GM12878 (cell line): ENCODE results near the gene RBM4B. TPM values are rescaled to one million over a fixed set of nuclear protein-coding genes. Genes with fewer than 3 reads are reported as not detected.

Experiments used
- CEBPB ChIP-seq, 2 experiments: fragments of 150-350 bp in 1 of 2; IDR thresholded peaks; 2 replicates each; pipeline ENCODE4 v1.6.1; 2012 to 2014; ENCODE audit warnings: low read depth in 2 of 2, low read length in 2 of 2, borderline replicate concordance in 1 of 2, inconsistent platforms in 1 of 2
- HCFC1 ChIP-seq: fragments of 150-350 bp; IDR thresholded peaks from 2 replicates; pipeline ENCODE4 v1.6.1; 2014; ENCODE audit warnings: low read length
- HDAC6 ChIP-seq: fragments of 200-600 bp; sonication (generic); IDR thresholded peaks from one replicate; pipeline ENCODE4 v1.8.0; 2017; ENCODE audit warnings: antibody characterized with exemption; ENCODE audit not compliant: unreplicated experiment
- MTA2 ChIP-seq: fragments of 450-650 bp; IDR thresholded peaks from 2 replicates; pipeline ENCODE4 v1.6.1; 2016; ENCODE audit warnings: low read depth, mild to moderate bottlenecking, moderate library complexity
- MTA3 ChIP-seq: IDR thresholded peaks from 2 replicates; pipeline ENCODE4 v1.6.1; 2012; ENCODE audit warnings: low read length, inconsistent platforms, borderline replicate concordance
- NFYB ChIP-seq: IDR thresholded peaks from 2 replicates; pipeline ENCODE4 v1.6.1; 2011; ENCODE audit warnings: low read depth, mild to moderate bottlenecking, low read length, improper control_type of control experiment, moderate library complexity; ENCODE audit not compliant: insufficient read depth
- NR2C1 ChIP-seq: fragments of 450-650 bp; IDR thresholded peaks from 2 replicates; pipeline ENCODE4 v1.6.1; 2017; ENCODE audit warnings: antibody characterized with exemption, mild to moderate bottlenecking, moderate library complexity
- NR2F1 ChIP-seq: fragments of 450-650 bp; conservative IDR thresholded peaks from 2 replicates; pipeline ENCODE4 v1.6.1; 2017; ENCODE audit warnings: mild to moderate bottlenecking
- RELA ChIP-seq: fragments of 450-650 bp; IDR thresholded peaks from 2 replicates; pipeline ENCODE4 v1.8.0; 2014; ENCODE audit warnings: borderline replicate concordance; ENCODE audit not compliant: partially characterized antibody
- SIN3A ChIP-seq: IDR thresholded peaks from 2 replicates; pipeline ENCODE4 v1.6.1; 2012; ENCODE audit warnings: low read depth, low read length, improper control_type of control experiment
- SPI1 ChIP-seq: IDR thresholded peaks from 2 replicates; pipeline ENCODE4 v1.6.1; 2011; ENCODE audit warnings: low read depth, mild to moderate bottlenecking, low read length, moderate library complexity, borderline replicate concordance; ENCODE audit not compliant: insufficient read depth
- STAT1 ChIP-seq: fragments of 450-650 bp; conservative IDR thresholded peaks from 2 replicates; pipeline ENCODE4 v1.6.1; 2014; ENCODE audit warnings: antibody characterized with exemption, mild to moderate bottlenecking
- ZBED1 ChIP-seq: IDR thresholded peaks from 2 replicates; pipeline ENCODE4 v1.6.1; 2016; ENCODE audit warnings: borderline replicate concordance
- polyA plus RNA-seq, 11 experiments: library from polyadenylated mRNA; depleted of rRNA in 4 of 11; unstranded in 6 of 11; stranded (reverse) in 5 of 11; fragments of >200 nt; fragmentation: Nextera tagmentation in 4 of 11; fragmentation: Illumina TruSeq in 1 of 11; extraction: Ambion mirVana in 4 of 11; extraction: Trizol in 1 of 11; gene quantifications; 1 replicate in 1 of 11; 2 replicates in 10 of 11; pipeline versions ENCODE4 v1.2.1 to v1.2.3, GENCODE V29; 2011 to 2016; ENCODE audit warnings: inconsistent platforms in 2 of 11, missing spikeins in 2 of 11, low read depth in 1 of 11
- total RNA-seq, 4 experiments: library from RNA; depleted of rRNA in 3 of 4; stranded (reverse); fragments of >200 nt in 3 of 4; fragmentation: Illumina TruSeq in 1 of 4; extraction: Trizol in 1 of 4; gene quantifications; 2 replicates each; pipeline versions ENCODE4 v1.2.1 to v1.2.3, GENCODE V29; 2013 to 2021
- TF ChIP-seq, protein P1 (sequence below): fragments of 450-650 bp; IDR thresholded peaks from 2 replicates; pipeline ENCODE4 v1.6.1; 2017; ENCODE audit warnings: mild to moderate bottlenecking, moderate library complexity
- TF ChIP-seq, protein P2 (sequence below): IDR thresholded peaks from 2 replicates; pipeline ENCODE4 v1.6.1; 2012; ENCODE audit warnings: low read depth, low read length, improper control_type of control experiment
- TF ChIP-seq, protein P3 (sequence below): fragments of 450-650 bp; IDR thresholded peaks from 2 replicates; pipeline ENCODE4 v1.6.1; 2018; ENCODE audit warnings: mild to moderate bottlenecking, low read depth, moderate library complexity; ENCODE audit not compliant: partially characterized antibody
- TF ChIP-seq, protein P4 (sequence below): IDR thresholded peaks from 2 replicates; pipeline ENCODE4 v1.6.1; 2011; ENCODE audit warnings: low read depth, low read length, improper control_type of control experiment, borderline replicate concordance
- TF ChIP-seq, protein P5 (sequence below): fragments of 450-650 bp; IDR thresholded peaks from 2 replicates; pipeline ENCODE4 v1.6.1; 2017; ENCODE audit warnings: mild to moderate bottlenecking, low read depth, inconsistent platforms; ENCODE audit not compliant: poor library complexity, severe bottlenecking

Gene RBM4B
- total and polyA plus RNA-seq, 10 of the 15 experiments (the other 5 are each of a cell fraction or from before 2014, with no cell fraction given) = 16.1 to 37.0 (median 21.6) TPM

DNA sequence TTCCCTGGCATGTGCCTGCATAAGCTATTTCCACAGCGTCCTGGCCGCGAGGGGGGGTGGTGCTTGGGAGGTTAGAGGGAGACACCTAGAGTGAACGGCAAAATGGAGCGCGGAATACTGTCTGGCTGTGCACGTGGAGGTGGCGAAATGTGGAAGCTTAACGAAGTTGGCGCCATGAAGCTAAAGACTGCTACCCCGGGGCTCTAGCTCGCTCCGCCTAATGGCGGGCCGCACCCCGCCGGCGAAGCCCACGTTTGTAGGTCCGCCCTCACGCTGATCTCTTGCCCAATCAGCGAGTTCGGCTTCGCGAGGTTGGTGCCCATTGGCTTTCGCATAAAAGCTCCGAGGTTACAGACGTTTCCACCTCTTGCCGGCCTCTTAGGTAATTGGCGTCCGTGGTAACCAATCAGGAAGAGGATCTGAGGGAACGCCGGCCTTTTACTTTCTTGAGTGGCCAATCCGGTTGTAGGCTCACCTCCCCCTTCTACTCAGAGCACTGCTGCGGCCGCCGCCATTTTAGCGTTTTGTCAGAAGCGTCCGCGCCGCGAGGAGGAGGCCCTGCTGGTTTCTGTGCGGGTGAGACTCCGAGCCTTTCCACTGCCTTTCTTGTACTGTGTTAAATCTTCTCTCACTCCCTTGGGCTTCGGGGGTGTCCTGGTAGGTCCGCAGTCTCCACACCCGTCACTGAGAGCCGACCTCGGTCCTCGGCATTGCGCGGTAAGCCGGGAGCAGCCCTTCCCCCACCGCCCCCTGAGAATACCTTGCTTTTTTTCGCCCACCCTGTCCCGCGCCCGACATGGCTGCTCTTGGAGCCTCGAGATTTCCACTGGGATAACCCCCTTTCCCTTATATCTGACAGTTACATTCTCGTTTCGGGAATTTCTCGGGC is 39.3 kb downstream of the RBM4B start, which contains the start of gene RBM4 (continued):
- TF ChIP-seq, protein P1, sequence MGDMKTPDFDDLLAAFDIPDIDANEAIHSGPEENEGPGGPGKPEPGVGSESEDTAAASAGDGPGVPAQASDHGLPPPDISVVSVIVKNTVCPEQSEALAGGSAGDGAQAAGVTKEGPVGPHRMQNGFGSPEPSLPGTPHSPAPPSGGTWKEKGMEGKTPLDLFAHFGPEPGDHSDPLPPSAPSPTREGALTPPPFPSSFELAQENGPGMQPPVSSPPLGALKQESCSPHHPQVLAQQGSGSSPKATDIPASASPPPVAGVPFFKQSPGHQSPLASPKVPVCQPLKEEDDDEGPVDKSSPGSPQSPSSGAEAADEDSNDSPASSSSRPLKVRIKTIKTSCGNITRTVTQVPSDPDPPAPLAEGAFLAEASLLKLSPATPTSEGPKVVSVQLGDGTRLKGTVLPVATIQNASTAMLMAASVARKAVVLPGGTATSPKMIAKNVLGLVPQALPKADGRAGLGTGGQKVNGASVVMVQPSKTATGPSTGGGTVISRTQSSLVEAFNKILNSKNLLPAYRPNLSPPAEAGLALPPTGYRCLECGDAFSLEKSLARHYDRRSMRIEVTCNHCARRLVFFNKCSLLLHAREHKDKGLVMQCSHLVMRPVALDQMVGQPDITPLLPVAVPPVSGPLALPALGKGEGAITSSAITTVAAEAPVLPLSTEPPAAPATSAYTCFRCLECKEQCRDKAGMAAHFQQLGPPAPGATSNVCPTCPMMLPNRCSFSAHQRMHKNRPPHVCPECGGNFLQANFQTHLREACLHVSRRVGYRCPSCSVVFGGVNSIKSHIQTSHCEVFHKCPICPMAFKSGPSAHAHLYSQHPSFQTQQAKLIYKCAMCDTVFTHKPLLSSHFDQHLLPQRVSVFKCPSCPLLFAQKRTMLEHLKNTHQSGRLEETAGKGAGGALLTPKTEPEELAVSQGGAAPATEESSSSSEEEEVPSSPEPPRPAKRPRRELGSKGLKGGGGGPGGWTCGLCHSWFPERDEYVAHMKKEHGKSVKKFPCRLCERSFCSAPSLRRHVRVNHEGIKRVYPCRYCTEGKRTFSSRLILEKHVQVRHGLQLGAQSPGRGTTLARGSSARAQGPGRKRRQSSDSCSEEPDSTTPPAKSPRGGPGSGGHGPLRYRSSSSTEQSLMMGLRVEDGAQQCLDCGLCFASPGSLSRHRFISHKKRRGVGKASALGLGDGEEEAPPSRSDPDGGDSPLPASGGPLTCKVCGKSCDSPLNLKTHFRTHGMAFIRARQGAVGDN = peak; percentile 17
- TF ChIP-seq, protein P2, sequence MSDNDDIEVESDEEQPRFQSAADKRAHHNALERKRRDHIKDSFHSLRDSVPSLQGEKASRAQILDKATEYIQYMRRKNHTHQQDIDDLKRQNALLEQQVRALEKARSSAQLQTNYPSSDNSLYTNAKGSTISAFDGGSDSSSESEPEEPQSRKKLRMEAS = peak; percentile 79
- TF ChIP-seq MTA3 (peak; percentile 49; the same call in 1 of the 2 replicates), MTA2 (0 out of 2 replicates have a peak, but pooled peaks have one; percentile 33), CEBPB (IDR thresholded peaks at IDR 0.05; ENCODE audit: borderline replicate concordance in 1 of 2, low read depth in 2 of 2, low read length in 2 of 2) (no peak), SIN3A (peak; percentile 27; the same call in 1 of the 2 replicates), NFYB (peak; percentile 98), ZBED1 (no peak; the same call in 1 of the 2 replicates), STAT1 (0 out of 2 replicates have a peak, but pooled peaks have one; percentile 36), HDAC6 (no peak), SPI1 (no peak), NR2C1 (peak; percentile 55), RELA (peak; percentile 13), HCFC1 (no peak; the same call in 1 of the 2 replicates), NR2F1 (0 out of 2 replicates have a peak, but pooled peaks have one; percentile 46)
- TF ChIP-seq, protein P3, sequence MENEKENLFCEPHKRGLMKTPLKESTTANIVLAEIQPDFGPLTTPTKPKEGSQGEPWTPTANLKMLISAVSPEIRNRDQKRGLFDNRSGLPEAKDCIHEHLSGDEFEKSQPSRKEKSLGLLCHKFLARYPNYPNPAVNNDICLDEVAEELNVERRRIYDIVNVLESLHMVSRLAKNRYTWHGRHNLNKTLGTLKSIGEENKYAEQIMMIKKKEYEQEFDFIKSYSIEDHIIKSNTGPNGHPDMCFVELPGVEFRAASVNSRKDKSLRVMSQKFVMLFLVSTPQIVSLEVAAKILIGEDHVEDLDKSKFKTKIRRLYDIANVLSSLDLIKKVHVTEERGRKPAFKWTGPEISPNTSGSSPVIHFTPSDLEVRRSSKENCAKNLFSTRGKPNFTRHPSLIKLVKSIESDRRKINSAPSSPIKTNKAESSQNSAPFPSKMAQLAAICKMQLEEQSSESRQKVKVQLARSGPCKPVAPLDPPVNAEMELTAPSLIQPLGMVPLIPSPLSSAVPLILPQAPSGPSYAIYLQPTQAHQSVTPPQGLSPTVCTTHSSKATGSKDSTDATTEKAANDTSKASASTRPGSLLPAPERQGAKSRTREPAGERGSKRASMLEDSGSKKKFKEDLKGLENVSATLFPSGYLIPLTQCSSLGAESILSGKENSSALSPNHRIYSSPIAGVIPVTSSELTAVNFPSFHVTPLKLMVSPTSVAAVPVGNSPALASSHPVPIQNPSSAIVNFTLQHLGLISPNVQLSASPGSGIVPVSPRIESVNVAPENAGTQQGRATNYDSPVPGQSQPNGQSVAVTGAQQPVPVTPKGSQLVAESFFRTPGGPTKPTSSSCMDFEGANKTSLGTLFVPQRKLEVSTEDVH = peak; percentile 22
- TF ChIP-seq, protein P4, sequence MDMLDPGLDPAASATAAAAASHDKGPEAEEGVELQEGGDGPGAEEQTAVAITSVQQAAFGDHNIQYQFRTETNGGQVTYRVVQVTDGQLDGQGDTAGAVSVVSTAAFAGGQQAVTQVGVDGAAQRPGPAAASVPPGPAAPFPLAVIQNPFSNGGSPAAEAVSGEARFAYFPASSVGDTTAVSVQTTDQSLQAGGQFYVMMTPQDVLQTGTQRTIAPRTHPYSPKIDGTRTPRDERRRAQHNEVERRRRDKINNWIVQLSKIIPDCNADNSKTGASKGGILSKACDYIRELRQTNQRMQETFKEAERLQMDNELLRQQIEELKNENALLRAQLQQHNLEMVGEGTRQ = no peak; the same call in 1 of the 2 replicates
- TF ChIP-seq, protein P5, sequence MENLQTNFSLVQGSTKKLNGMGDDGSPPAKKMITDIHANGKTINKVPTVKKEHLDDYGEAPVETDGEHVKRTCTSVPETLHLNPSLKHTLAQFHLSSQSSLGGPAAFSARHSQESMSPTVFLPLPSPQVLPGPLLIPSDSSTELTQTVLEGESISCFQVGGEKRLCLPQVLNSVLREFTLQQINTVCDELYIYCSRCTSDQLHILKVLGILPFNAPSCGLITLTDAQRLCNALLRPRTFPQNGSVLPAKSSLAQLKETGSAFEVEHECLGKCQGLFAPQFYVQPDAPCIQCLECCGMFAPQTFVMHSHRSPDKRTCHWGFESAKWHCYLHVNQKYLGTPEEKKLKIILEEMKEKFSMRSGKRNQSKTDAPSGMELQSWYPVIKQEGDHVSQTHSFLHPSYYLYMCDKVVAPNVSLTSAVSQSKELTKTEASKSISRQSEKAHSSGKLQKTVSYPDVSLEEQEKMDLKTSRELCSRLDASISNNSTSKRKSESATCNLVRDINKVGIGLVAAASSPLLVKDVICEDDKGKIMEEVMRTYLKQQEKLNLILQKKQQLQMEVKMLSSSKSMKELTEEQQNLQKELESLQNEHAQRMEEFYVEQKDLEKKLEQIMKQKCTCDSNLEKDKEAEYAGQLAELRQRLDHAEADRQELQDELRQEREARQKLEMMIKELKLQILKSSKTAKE = peak; percentile 79
